Sigmoid colon (tissue), 7 donors: Measurements from ENCODE around the gene COMT. TPM values are rescaled to one million over a fixed set of nuclear protein-coding genes. Genes with fewer than 3 reads are reported as not detected.

Experiments
- DNase-seq: peaks from one replicate; pipeline ENCODE4 v3.0.0-alpha.2; 2019
- H3K27ac ChIP-seq, 4 donors: fragments of 200-600 bp; sonication (generic); one replicate each; pipeline ENCODE4 v1.5.1; 2016 to 2019; ENCODE audit warnings: mild to moderate bottlenecking in 1 of 4
- H3K27me3 ChIP-seq, 3 donors: fragments of 200-600 bp; sonication (generic); one replicate each; pipeline ENCODE4 v1.5.1; 2019; ENCODE audit warnings: mild to moderate bottlenecking in 1 of 3
- H3K36me3 ChIP-seq, 4 donors: fragments of 200-600 bp; sonication (generic); one replicate each; pipeline ENCODE4 v1.5.1; 2016 to 2019
- H3K4me1 ChIP-seq, 4 donors: fragments of 200-600 bp; sonication (generic); one replicate each; pipeline ENCODE4 v1.5.1; 2017 to 2019
- H3K4me3 ChIP-seq, 4 donors: fragments of 200-600 bp; sonication (generic); one replicate each; pipeline ENCODE4 v1.5.1; 2017 to 2019; ENCODE audit warnings: mild to moderate bottlenecking in 2 of 4, moderate library complexity in 1 of 4
- H3K9me3 ChIP-seq, 4 donors: fragments of 200-600 bp in 3 of 4; sonication (generic) in 3 of 4; one replicate each; pipeline versions ENCODE4 v1.5.1 to v1.6.1; 2013 to 2019
- CTCF ChIP-seq, 4 experiments: fragments of 450-650 bp in 3 of 4; fragments of 200-600 bp in 1 of 4; IDR thresholded peaks; one replicate each; pipeline ENCODE4 v1.5.1; 2016 to 2019; ENCODE audit warnings: antibody characterized with exemption in 4 of 4, mild to moderate bottlenecking in 3 of 4, moderate library complexity in 2 of 4
- EP300 ChIP-seq, 4 donors: sonication (generic); formaldehyde crosslinking; IDR thresholded peaks; one replicate each; pipeline ENCODE4 v1.6.1; 2017; ENCODE audit warnings: antibody characterized with exemption in 4 of 4
- POLR2A ChIP-seq, 2 donors: fragments of 450-650 bp; IDR thresholded peaks; one replicate each; pipeline ENCODE4 v1.6.1; 2016; ENCODE audit warnings: antibody characterized with exemption in 2 of 2, mild to moderate bottlenecking in 2 of 2, moderate library complexity in 2 of 2
- POLR2AphosphoS5 ChIP-seq, 4 donors: sonication (generic); formaldehyde crosslinking; IDR thresholded peaks; one replicate each; pipeline ENCODE4 v1.6.1; 2017; ENCODE audit warnings: antibody characterized with exemption in 4 of 4
- WGBS, 2 donors: extraction: QIAGEN DNeasy Blood & Tissue Kit; methylation state at CpG; one replicate each; pipeline ENCODE4 v1.1.7; 2013; 5-methylcytosine and 5-hydroxymethylcytosine counted together
- intact Hi-C: fragments of 100-400 bp; cut with DNase I; formaldehyde crosslinking; loops from one replicate; pipeline ENCODE4 v1.15.1; 2023
- polyA plus RNA-seq, 3 donors: library from polyadenylated mRNA; stranded (reverse); fragments of 200-250 nt; gene quantifications; one replicate each; pipeline ENCODE4 v1.2.3, GENCODE V29; 2013
- total RNA-seq, 4 donors: library from RNA; depleted of rRNA; stranded (reverse); fragments of >200 nt; gene quantifications; one replicate each; pipeline ENCODE4 v1.1.0, GENCODE V29; 2016
- donor health status: healthy with polysubstance abuse.
- donor health status: Bipolar disorder and iron deficiency.
- donor health status: healthy.

The COMT gene
- total and polyA plus RNA-seq, 7 donors: 62.5 to 162 (median 106) TPM

DNA sequence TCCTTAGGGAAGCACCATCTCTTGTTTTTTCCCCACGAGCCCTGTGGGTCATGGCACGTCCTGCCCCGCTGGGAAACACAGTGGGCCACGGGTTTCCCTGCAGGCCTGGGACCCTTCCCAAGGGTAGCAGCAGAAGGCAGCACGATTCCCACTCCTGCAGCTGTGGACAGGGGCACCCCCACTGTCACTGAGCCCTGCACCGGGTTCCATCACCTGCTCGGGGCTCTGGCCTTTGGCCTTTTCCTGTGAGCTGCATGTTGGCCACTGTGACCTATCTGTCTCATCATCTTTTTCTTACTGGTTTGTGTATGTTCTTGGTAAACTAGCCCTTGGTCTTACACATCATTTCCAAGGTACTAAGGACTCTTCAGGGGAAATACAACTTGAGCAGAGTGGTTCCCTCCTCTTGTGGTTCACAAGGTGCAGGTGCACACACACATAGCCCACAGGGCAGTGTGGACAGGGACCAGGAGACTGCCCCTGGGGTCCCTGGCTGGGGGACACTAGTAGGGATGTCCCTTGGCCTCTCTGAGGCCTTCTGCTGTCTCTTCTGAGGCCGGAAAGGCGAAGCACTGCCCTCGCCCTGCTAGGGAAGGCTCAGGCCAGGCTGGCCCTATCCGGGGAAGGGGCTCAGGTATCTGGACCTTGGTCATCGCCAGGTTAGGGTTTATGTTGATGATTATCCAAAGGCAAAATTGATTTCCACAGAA lies 19.1 kb downstream of the COMT start:
- no peaks in the 10 kb centered on the region for H3K27me3 ChIP-seq
- intact Hi-C loops: no loop called here
- no peak for TF ChIP-seq CTCF (IDR thresholded peaks at IDR 0.05)
- DNase-seq: peak; percentile 58
- H3K4me1 ChIP-seq: peaks cover 0 to 51% (median 37%) of the 10 kb centered on the region in 4 donors
- peaks cover 0 to 25% (median 4%) of the 10 kb centered on the region in 4 donors for H3K36me3 ChIP-seq
- no peak overlapping the region for H3K4me3 ChIP-seq
- H3K9me3 ChIP-seq: no peaks in the 10 kb centered on the region
- 91% methylated on average over 12 of the region's 12 CpGs for WGBS, 2 donors
- H3K27ac ChIP-seq: no peak overlapping the region

- Histone ChIP-seq H3K4me1 (peaks cover 0 to 51% (median 37%) of the 10 kb centered on the region in 4 donors), H3K4me3 (no peak overlapping the region), H3K36me3 (peaks cover 0 to 29% (median 4%) of the 10 kb centered on the region in 4 donors), H3K27me3 (no peaks in the 10 kb centered on the region), H3K27ac (no peak overlapping the region), H3K9me3 (no peaks in the 10 kb centered on the region)
- TF ChIP-seq CTCF (IDR thresholded peaks at IDR 0.05): no peak
- no peak for TF ChIP-seq POLR2AphosphoS5 (IDR thresholded peaks at IDR 0.05)
- TF ChIP-seq POLR2A (IDR thresholded peaks at IDR 0.05): no peak
- no peak for TF ChIP-seq EP300 (IDR thresholded peaks at IDR 0.05)
- intact Hi-C loops: no loop called here
- DNase-seq: no peak
- WGBS, 2 donors: 80 to 92% methylated on average over 9 of the region's 9 CpGs
These were observed 19.6 kb downstream of the COMT start for GRCh38 chr22:19961201-19961580.

GRCh38 chr22:19961868-19962245 lies 20.3 kb downstream of the COMT start:
- no peak overlapping the region for H3K4me3 ChIP-seq
- no peaks in the 10 kb centered on the region for H3K27me3 ChIP-seq
- DNase-seq: no peak
- peaks cover 0 to 47% (median 37%) of the 10 kb centered on the region in 4 donors for H3K4me1 ChIP-seq
- WGBS, 2 donors: 68 to 86% methylated on average over 8 of the region's 8 CpGs
- H3K36me3 ChIP-seq: peaks cover 0 to 30% (median 5%) of the 10 kb centered on the region in 4 donors
- peak overlapping the region in 1 of 4 donors; percentile 16 for H3K27ac ChIP-seq
- no peaks in the 10 kb centered on the region for H3K9me3 ChIP-seq
- TF ChIP-seq CTCF (IDR thresholded peaks at IDR 0.05): no peak
- TF ChIP-seq POLR2AphosphoS5 (IDR thresholded peaks at IDR 0.05): no peak
- TF ChIP-seq POLR2A (IDR thresholded peaks at IDR 0.05): no peak
- no peak for TF ChIP-seq EP300 (IDR thresholded peaks at IDR 0.05)
- intact Hi-C loops: no loop called here

- Histone ChIP-seq H3K9me3 (no peaks in the 10 kb centered on the region), H3K4me3 (no peak overlapping the region), H3K36me3 (peaks cover 0 to 35% (median 9%) of the 10 kb centered on the region in 4 donors), H3K27ac (peak overlapping the region in 2 of 4 donors; percentile 16 to 39), H3K4me1 (peaks cover 0 to 42% (median 37%) of the 10 kb centered on the region in 4 donors), H3K27me3 (no peaks in the 10 kb centered on the region)
- TF ChIP-seq POLR2AphosphoS5 (IDR thresholded peaks at IDR 0.05) (no peak), CTCF (IDR thresholded peaks at IDR 0.05) (peak; percentile 10 to 48 (median 40))
- intact Hi-C loops: no loop called here
- WGBS, 2 donors: 14 to 53% methylated on average over 22 of the region's 22 CpGs
- peak; percentile 86 for DNase-seq
These were observed 20.8 kb downstream of the COMT start for GRCh38 chr22:19962246-19962908.
